GM12875 (cell line): ENCODE measurements around the gene TNIK.
"Not testable (repeated sequence)": the region's sequence is repeated elsewhere in the genome, so short reads cannot be mapped to it uniquely, and the experiment has no call there.

Experiments
- H3K4me3 ChIP-seq: one replicate; pipeline ENCODE4 v1.5.1; 2011; ENCODE audit warnings: low read depth, low read length, control low read depth
- CTCF ChIP-seq: IDR thresholded peaks from 2 replicates; pipeline ENCODE4 v1.5.1; 2011; ENCODE audit warnings: low read depth, mild to moderate bottlenecking, control low read depth, inconsistent platforms, low read length, moderate library complexity, borderline replicate concordance; ENCODE audit not compliant: insufficient read depth

TNIK gene

GRCh38 chr3:171289291-171289690, 170.9 kb downstream of the TNIK start:
- H3K4me3 ChIP-seq, result no peak overlapping the region
- no peak for TF ChIP-seq CTCF

GRCh38 chr3:171287761-171288160, 172.4 kb downstream of the TNIK start:
- not testable (repeated sequence) for H3K4me3 ChIP-seq

- H3K4me3 ChIP-seq, result no peak overlapping the region
- no peak for TF ChIP-seq CTCF
Measured at GRCh38 chr3:171286580-171287249, 173.5 kb downstream of the TNIK start.

GRCh38 chr3:171285287-171285686, 174.9 kb downstream of the TNIK start:
- H3K4me3 ChIP-seq, result no peak overlapping the region

GRCh38 chr3:171284308-171285075, 175.7 kb downstream of the TNIK start:
- no peak for TF ChIP-seq CTCF
- H3K4me3 ChIP-seq, result no peak overlapping the region

More at GRCh38 chr3:171285287-171285686, 174.9 kb downstream of the TNIK start:
- TF ChIP-seq CTCF, result no peak

- TF ChIP-seq CTCF, result no peak
Measured at GRCh38 chr3:171283848-171284222, 176.4 kb downstream of the TNIK start.

GRCh38 chr3:171283183-171283847, 176.9 kb downstream of the TNIK start:
- H3K4me3 ChIP-seq, result no peak overlapping the region
- no peak for TF ChIP-seq CTCF

More at GRCh38 chr3:171283848-171284222, 176.4 kb downstream of the TNIK start:
- no peak overlapping the region for H3K4me3 ChIP-seq
